Measurements from ENCODE around the gene MRPL32.

Gene MRPL32

GRCh38 chr7:42980084-42980483, 47.9 kb downstream of the MRPL32 start:
- no peak overlapping the region for H3K4me3 ChIP-seq (ENCODE audit: low read depth, low read length)
- no peak for DNase-seq (ENCODE audit: low read depth)
- TF ChIP-seq, protein P1, sequence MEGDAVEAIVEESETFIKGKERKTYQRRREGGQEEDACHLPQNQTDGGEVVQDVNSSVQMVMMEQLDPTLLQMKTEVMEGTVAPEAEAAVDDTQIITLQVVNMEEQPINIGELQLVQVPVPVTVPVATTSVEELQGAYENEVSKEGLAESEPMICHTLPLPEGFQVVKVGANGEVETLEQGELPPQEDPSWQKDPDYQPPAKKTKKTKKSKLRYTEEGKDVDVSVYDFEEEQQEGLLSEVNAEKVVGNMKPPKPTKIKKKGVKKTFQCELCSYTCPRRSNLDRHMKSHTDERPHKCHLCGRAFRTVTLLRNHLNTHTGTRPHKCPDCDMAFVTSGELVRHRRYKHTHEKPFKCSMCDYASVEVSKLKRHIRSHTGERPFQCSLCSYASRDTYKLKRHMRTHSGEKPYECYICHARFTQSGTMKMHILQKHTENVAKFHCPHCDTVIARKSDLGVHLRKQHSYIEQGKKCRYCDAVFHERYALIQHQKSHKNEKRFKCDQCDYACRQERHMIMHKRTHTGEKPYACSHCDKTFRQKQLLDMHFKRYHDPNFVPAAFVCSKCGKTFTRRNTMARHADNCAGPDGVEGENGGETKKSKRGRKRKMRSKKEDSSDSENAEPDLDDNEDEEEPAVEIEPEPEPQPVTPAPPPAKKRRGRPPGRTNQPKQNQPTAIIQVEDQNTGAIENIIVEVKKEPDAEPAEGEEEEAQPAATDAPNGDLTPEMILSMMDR (IDR thresholded peaks at IDR 0.05; ENCODE audit: low read depth, low read length, missing control alignments): no peak

DNA sequence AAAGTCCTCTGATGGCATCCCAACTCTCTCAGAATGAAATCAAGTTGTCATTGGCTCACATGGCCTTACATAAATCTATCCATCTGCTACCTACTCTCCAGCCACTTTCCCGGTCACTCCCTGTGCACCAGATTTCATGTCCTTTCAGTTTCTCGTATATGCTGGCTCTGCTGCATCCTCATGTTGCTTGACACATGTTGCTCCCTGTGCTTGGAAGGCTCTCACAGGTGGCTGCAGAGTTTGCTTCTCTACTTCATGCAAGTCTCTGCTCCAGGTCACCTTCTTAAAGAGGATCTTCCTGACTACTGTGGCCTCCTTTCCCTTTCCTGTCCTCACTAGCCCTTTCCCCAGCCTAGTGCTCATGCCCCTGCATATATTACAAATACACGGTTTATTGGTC, 48.3 kb downstream of the MRPL32 start:
- TF ChIP-seq, protein P1 (IDR thresholded peaks at IDR 0.05; ENCODE audit: low read depth, low read length, missing control alignments): no peak
- H3K4me3 ChIP-seq (ENCODE audit: low read depth, low read length): no peak overlapping the region
- DNase-seq (ENCODE audit: low read depth): no peak

DNA sequence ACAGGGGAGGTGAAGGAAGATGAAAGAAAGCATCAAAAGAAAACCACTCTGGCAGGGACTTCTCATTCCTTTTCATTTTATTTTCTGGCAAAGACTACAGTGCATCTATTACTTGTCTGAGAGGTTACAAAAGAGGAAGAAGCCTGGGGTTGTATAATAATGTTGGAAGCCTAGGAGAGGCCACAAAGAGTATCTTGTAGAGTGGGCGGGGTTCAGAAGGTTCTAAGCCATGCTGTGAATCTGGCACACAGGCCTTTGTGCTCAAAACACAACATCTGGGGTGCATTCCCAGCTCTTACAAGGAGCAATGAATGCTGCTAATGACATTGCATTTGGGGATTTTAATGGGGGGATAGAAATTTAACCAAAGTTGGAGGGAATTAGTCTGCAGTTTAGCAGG, 49.4 kb downstream of the MRPL32 start:
- TF ChIP-seq, protein P1 (IDR thresholded peaks at IDR 0.05; ENCODE audit: low read depth, low read length, missing control alignments): no peak
- DNase-seq (ENCODE audit: low read depth): no peak
- no peak overlapping the region for H3K4me3 ChIP-seq (ENCODE audit: low read depth, low read length)

- DNase-seq (ENCODE audit: low read depth): no peak
- TF ChIP-seq, protein P1 (IDR thresholded peaks at IDR 0.05; ENCODE audit: low read depth, low read length, missing control alignments): no peak
- no peak overlapping the region for H3K4me3 ChIP-seq (ENCODE audit: low read depth, low read length)
These were observed 50.5 kb downstream of the MRPL32 start for GRCh38 chr7:42982604-42983115.

DNA sequence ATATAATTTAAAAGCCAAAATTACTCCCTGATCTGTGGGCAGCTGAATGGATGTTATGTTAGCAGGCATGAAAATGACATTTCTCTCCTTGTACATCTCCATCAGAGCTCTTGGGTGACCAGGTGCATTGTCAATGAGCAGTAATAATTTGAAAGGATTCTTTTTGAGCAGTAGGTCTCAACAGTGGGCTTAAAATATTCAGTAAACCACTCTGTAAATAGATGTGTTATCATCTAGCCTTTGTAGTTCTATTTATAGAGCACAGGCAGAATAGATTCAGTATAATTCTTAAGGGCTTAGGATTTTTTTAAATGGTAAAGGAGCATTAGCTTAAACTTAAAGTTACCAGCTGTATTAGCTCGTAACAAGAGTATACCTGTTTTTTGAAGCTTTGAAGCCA, 52.0 kb downstream of the MRPL32 start:
- no peak overlapping the region for H3K4me3 ChIP-seq (ENCODE audit: low read depth, low read length)
- TF ChIP-seq, protein P1 (IDR thresholded peaks at IDR 0.05; ENCODE audit: low read depth, low read length, missing control alignments): no peak
- DNase-seq (ENCODE audit: low read depth): no peak

- no peak for DNase-seq (ENCODE audit: low read depth)
These were observed 54.0 kb downstream of the MRPL32 start for GRCh38 chr7:42986213-42986612.

GRCh38 chr7:42986781-42987248, 54.6 kb downstream of the MRPL32 start:
- H3K4me3 ChIP-seq (ENCODE audit: low read depth, low read length): no peak overlapping the region
- TF ChIP-seq, protein P1 (IDR thresholded peaks at IDR 0.05; ENCODE audit: low read depth, low read length, missing control alignments): no peak
- DNase-seq (ENCODE audit: low read depth): no peak

More at GRCh38 chr7:42986213-42986612, 54.0 kb downstream of the MRPL32 start:
- TF ChIP-seq, protein P1 (IDR thresholded peaks at IDR 0.05; ENCODE audit: low read depth, low read length, missing control alignments): no peak
- no peak overlapping the region for H3K4me3 ChIP-seq (ENCODE audit: low read depth, low read length)
